Activated naive CD4-positive, alpha-beta T cell treated with anti-CD3 and anti-CD28 coated beads for 36 hours (primary cell): Measurements from ENCODE around the gene PYCARD. TPM values are rescaled to one million over a fixed set of nuclear protein-coding genes. Genes with fewer than 3 reads are reported as not detected.
"Not testable (repeated sequence)": the region's sequence is repeated elsewhere in the genome, so short reads cannot be mapped to it uniquely, and the experiment has no call there.

Experiments
- CTCF ChIA-PET: fragments of 350-600 bp; sonication (Branson Sonifier 250); formaldehyde crosslinking; loops from one replicate; lab custom pipeline; 2021; ENCODE audit warnings: antibody characterized with exemption; lab: Charles Lee
- DNase-seq: peaks from one replicate; pipeline ENCODE4 v3.0.0-alpha.2; 2020
- H3K27ac Mint-ChIP-seq: one replicate; pipeline ENCODE4 v1.8.0; 2021; ENCODE audit warnings: mild to moderate bottlenecking, mixed read lengths
- H3K27me3 Mint-ChIP-seq: one replicate; pipeline ENCODE4 v1.8.0; 2021; ENCODE audit warnings: low read depth, mixed read lengths
- H3K36me3 Mint-ChIP-seq: one replicate; pipeline ENCODE4 v1.8.0; 2021; ENCODE audit warnings: low read depth, mixed read lengths
- H3K4me1 Mint-ChIP-seq: one replicate; pipeline ENCODE4 v1.8.0; 2021; ENCODE audit warnings: low read depth, mixed read lengths
- H3K4me3 Mint-ChIP-seq: one replicate; pipeline ENCODE4 v1.8.0; 2021; ENCODE audit warnings: mild to moderate bottlenecking, moderate library complexity, mixed read lengths
- H3K9me3 Mint-ChIP-seq: one replicate; pipeline ENCODE4 v1.8.0; 2021; ENCODE audit warnings: mixed read lengths
- intact Hi-C: fragments of 100-400 bp; cut with micrococcal nuclease; formaldehyde crosslinking; loops from one replicate; pipeline ENCODE4 v1.15.1; 2023
- total RNA-seq, 2 experiments: library from RNA; stranded (reverse); gene quantifications; one replicate each; pipeline ENCODE4 v1.2.3, GENCODE V29; 2021

PYCARD gene
- total RNA-seq = 1 to 10 TPM; 2.4 to 2.5 TPM

DNA sequence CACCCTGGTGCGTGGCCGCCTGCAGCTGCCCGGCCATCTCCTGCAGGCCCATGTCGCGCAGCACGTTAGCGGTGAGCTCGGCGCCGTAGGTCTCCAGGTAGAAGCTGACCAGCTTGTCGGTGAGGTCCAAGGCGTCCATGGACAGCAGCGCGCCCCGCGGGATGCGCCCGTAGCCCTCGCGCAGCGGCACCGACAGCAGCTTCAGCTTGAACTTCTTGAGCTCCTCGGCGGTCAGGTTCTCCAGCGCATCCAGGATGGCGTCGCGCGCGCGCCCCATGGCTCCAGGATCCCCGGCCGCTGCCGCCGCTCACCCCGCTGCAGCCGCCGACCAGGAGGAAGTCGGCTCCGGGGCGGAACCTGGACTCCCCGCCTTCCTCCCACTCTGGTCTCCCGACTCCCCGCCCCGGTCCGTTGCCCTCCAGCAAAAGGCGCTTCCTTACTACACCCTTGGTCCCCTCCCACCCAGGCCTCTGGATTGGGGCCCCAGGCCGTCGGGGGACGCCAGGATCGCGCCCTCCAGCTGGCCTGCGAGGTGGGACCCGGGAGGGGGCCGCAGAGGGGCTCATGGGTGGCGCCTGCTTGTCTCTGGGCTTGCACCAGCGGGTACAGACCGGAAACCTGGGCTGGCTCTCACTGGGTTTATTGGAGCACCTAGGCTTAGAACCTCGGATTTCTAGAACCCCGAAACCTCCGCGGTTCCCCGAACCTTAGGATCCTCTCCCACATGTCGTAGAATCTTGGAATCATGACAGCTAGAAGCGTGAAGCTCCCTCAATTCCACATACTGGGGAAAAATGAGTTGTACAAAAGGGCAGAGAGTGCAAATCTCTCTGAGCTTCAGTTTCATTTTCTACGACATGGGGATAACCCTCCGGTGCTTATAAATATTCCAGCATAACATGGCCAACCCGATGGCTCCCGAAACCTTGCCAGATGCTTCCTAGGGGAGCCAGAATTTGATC is at the start of gene PYCARD:
Gene PYCARD, minus strand, starts transcription at position 347 of the 962 bp plus-strand sequence. Its CDS starts 70 bp downstream, at position 277.
- H3K9me3 Mint-ChIP-seq = no peaks in the 10 kb centered on the region
- intact Hi-C loops = loop anchor here (2.0 to 10.0 kb wide), 4 partner anchors 22 to 240 kb away; partner anchors contain the start of genes FUS, ITGAX and ZNF843
- peak within 1 kb of the TSS; percentile 71 for H3K4me3 Mint-ChIP-seq
- no peak within 1 kb of the TSS for H3K27ac Mint-ChIP-seq
- H3K27me3 Mint-ChIP-seq = no peaks in the 10 kb centered on the region
- peak; percentile 31 for DNase-seq
- peaks cover 8% of the 10 kb centered on the region for H3K36me3 Mint-ChIP-seq
- CTCF ChIA-PET = interaction anchor here (0.6 to 2.1 kb wide), 7 partner anchors 15 to 261 kb away, joined by 3 to 8 read pairs (median 4); no protein-coding TSS in a partner anchor
- H3K4me1 Mint-ChIP-seq = peaks cover 46% of the 10 kb centered on the region

DNA sequence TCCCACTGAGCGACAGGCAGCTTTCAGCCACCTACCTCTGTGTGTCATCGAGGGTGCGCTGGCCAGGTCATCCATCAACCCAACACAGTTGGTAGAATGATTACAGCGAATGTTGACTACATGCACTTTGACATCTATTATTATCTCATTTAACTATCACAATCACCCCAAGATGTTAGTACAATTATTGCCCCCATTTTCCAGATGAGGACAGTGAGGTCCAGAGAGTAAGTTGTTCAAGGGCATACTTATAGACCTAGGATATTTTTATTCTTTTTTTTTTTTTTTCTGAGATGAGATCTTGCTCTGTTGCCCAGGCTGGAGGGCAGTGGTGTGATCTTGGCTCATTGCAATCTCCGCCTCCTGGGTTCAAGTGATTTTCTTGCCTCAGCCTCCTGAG is 48.9 kb upstream of the PYCARD start:
- CTCF ChIA-PET = no interaction called here
- H3K27ac Mint-ChIP-seq = no peak overlapping the region

DNA sequence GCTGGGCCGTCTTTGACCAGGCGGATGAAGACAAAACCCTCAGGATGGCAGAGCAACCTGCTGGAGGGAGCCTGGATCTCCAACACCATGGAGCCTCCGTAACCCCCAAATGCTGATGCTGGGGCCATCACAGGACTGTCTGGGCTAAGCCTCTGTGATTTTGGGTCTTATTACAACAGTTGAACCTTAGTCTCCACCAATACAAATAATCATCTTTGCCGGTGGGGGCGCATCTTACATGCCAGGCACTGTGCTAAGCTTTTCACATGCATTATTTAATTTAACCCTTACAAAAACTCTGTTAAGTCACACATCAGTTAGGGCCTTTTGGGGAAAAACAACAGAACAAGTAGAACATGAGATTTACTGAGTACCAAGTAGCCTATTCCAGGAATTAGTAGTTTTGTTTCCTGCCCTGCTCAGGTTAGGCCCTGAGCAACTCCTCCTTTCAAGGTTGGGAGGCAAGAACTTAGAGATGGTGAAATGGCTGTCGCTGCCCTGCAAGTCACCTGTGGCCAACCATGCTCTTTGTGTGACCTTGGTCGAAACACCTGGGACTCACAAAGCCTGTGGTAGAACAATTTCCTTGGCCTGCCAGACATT is 48.3 kb upstream of the PYCARD start:
- Mint-ChIP-seq H3K4me3 (no peak overlapping the region), H3K27me3 (no peaks in the 10 kb centered on the region), H3K36me3 (no peaks in the 10 kb centered on the region), H3K27ac (no peak overlapping the region), H3K4me1 (peaks cover 26% of the 10 kb centered on the region), H3K9me3 (no peaks in the 10 kb centered on the region)
- CTCF ChIA-PET = no interaction called here
- intact Hi-C loops = no loop called here
- DNase-seq = no peak

More for the DNA sequence above, 48.9 kb upstream of the PYCARD start:
- intact Hi-C loops = no loop called here
- no peaks in the 10 kb centered on the region for H3K9me3 Mint-ChIP-seq
- DNase-seq = no peak
- no peak overlapping the region for H3K4me3 Mint-ChIP-seq
- no peaks in the 10 kb centered on the region for H3K36me3 Mint-ChIP-seq
- H3K27me3 Mint-ChIP-seq = no peaks in the 10 kb centered on the region
- peaks cover 26% of the 10 kb centered on the region for H3K4me1 Mint-ChIP-seq

DNA sequence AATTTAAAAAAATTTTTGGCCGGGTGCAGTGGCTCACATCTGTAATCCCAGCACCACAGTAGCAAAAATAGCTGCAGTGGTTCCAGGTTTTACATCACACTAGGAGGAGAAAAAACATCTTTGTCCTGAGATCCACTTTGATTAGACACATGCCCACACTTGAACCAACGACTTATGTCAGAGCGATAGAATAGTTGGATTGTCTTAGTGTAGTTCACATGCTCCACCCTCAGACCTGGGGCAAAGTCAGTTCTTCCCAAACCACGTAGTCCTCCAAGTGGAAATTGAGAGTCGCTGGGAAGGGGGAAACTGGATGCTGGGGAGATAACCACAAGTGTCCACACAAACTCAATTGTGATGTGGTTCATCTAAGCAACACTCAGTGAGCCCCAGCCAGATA is 45.8 kb upstream of the PYCARD start:
- Mint-ChIP-seq H3K27ac (no peak overlapping the region), H3K4me1 (peaks cover 18% of the 10 kb centered on the region), H3K4me3 (no peak overlapping the region), H3K36me3 (no peaks in the 10 kb centered on the region), H3K27me3 (no peaks in the 10 kb centered on the region), H3K9me3 (no peaks in the 10 kb centered on the region)
- CTCF ChIA-PET = interaction anchor here (1.2 kb wide), 1 partner anchor 10 kb away, joined by 3 read pairs; no protein-coding TSS in a partner anchor
- no peak for DNase-seq
- intact Hi-C loops = loop anchor here (2.0 kb wide), 1 partner anchor 16 kb away; no protein-coding TSS in a partner anchor

DNA sequence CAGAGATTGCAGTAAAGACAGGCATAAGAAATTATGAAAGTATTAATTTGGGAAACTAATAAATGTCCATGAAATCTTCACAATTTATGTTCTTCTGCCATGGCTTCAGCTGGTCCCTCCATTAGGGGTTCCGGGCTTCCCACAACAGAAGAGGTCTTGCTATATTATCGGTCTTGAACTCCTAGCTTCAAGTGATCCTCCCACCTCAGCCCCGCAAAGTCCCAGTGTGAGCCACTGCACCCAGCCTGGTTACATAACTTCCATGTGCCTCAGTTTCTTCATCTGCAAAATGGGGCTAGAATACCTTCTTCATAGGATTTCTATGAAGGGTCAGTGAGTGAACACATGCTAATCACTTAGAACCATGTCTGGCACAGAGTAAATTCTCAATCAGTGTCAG is 43.7 kb upstream of the PYCARD start:
- no peak overlapping the region for H3K4me3 Mint-ChIP-seq
- no peak overlapping the region for H3K27ac Mint-ChIP-seq
- no peaks in the 10 kb centered on the region for H3K27me3 Mint-ChIP-seq
- DNase-seq = no peak
- H3K4me1 Mint-ChIP-seq = peaks cover 11% of the 10 kb centered on the region
- CTCF ChIA-PET = interaction anchor here (1.1 kb wide), 1 partner anchor 137 kb away, joined by 3 read pairs; no protein-coding TSS in a partner anchor
- no peaks in the 10 kb centered on the region for H3K36me3 Mint-ChIP-seq
- intact Hi-C loops = no loop called here
- H3K9me3 Mint-ChIP-seq = no peaks in the 10 kb centered on the region

DNA sequence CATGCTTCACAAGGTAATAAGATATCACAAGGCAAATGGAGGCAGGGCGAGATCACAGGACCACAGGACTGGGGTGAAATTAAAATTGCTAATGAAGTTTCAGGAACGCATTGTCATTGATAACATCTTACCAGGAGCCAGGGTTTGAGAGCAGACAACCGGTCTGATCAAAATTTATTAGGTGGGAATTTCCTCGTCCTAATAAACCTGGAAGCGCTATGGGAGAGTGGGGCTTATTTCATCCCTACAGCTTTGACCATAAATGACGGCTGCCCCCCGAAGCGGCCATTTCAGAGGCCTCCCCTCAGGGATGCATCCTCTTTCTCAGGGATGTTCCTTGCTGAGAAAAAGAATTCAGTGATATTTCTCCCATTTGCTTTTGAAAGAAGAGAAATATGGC is 43.0 kb upstream of the PYCARD start:
- CTCF ChIA-PET, H3K9me3 Mint-ChIP-seq, H3K4me3 Mint-ChIP-seq, H3K36me3 Mint-ChIP-seq, H3K27ac Mint-ChIP-seq, H3K27me3 Mint-ChIP-seq, H3K4me1 Mint-ChIP-seq, intact Hi-C loops, DNase-seq: not testable (repeated sequence)

DNA sequence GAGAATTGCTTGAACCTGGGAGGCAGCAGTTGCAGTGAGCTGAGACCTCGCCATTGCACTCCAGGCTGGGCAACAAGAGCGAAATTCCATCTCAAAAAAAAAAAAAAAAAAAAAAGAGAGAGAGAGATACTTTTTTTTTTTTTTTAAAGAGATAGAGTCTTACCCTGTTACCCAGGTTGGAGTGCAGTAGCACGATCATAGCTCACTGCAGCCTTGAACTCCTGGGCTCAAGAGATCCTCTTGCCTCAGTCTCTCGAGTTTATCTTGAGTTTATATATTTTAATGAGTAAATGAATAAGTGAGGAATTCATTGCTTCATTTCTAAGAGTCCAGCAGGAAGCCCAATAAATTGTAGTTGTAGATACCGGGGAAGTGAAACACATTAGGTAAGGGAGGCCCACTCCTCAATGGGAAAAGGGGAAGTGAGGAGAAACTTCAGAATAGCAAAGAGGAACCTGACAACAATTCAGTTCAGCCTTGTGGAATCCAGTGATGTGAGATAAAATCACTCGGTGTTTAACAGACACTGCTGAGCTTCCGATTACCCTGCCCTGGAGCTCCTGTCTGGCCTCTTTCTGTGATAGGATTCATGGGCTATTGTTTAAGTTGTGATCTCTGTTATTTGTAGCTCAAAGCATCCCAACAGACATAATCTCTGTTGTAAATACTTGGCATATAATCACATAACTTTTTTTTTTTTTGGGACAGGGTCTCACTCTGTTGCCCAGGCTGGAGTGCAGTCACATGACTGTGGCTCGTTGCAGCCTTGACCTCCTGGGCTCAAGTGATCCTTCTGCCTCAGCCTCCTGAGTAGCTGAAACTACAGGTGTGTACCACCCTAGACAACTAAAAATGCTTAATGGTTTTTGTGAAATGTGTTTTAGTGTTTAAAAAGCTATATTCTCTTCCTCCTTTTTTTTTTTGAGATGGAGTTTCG is 41.4 kb upstream of the PYCARD start:
- no peak for DNase-seq
- Mint-ChIP-seq H3K27me3 (no peaks in the 10 kb centered on the region), H3K4me3 (no peak overlapping the region), H3K9me3 (no peaks in the 10 kb centered on the region), H3K4me1 (no peaks in the 10 kb centered on the region), H3K27ac (no peak overlapping the region), H3K36me3 (no peaks in the 10 kb centered on the region)
- intact Hi-C loops = no loop called here
- CTCF ChIA-PET = interaction anchor here (0.7 to 1.4 kb wide), 2 partner anchors 139 to 185 kb away, joined by 4 to 6 read pairs; no protein-coding TSS in a partner anchor

DNA sequence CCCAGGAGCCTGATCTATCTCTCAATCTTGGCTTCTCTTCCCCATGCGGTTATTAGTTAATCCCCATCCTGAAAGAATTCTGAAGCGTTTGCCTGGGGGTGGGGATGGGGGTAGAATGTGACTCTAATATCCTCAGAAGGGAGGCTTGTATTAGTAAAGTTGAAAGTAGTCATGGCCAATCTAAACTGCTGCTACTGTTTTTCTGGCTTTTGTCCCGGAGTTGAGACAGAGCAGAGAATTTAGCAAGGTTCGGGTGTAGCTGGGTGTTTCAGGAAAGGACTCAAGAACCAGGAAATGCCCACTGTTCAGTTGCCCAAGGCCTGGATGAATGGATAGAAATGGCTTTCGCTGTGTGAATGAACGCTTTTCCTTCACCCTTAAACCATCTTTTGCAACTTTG is 39.6 kb upstream of the PYCARD start:
- CTCF ChIA-PET = no interaction called here

DNA sequence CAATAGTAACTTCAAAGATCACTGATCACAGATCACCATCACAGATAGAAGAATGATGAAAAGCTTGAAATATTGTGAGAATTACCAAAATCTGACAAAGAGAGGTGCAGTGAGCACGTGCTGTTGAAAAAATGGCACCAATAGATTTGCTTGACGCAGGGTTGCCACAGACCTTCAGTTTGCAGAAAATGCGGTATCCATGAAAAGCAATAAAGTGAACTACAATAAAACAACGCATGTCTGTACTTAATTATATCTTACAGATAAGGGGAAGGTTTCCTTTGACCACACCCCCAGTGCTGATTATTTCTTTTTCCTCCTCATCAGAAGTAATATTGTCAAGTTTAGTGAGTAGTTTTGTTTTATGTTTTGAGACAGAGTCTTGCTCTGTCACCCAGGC is 35.5 kb upstream of the PYCARD start:
- H3K27ac Mint-ChIP-seq = no peak overlapping the region

More for the DNA sequence above, 39.6 kb upstream of the PYCARD start:
- Mint-ChIP-seq H3K9me3 (no peaks in the 10 kb centered on the region), H3K4me1 (no peaks in the 10 kb centered on the region), H3K27ac (no peak overlapping the region), H3K27me3 (no peaks in the 10 kb centered on the region), H3K36me3 (no peaks in the 10 kb centered on the region), H3K4me3 (no peak overlapping the region)
- DNase-seq = no peak
- intact Hi-C loops = no loop called here

DNA sequence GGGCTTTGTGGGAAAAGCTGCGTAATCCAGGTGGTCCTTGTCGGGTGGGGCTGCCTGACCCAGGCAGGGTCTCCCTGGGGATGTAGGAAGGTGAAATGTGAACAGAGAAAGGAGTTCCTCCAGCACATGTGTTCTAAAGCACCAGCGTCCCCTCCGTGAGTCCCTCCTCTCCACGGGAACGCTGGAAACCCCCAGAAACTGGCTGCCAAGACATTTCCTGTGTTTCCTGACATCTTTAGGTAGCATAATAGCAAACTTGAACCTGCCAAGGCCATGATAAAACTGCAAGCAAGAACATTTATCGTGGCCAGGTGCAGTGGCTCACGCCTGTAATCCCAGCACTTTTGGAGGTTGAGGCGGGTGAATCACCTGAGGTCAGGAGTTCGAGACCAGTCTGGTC is 26.9 kb upstream of the PYCARD start:
- Mint-ChIP-seq H3K36me3 (no peaks in the 10 kb centered on the region), H3K27ac (no peak overlapping the region), H3K4me3 (no peak overlapping the region), H3K4me1 (no peaks in the 10 kb centered on the region), H3K27me3 (no peaks in the 10 kb centered on the region), H3K9me3 (no peaks in the 10 kb centered on the region)
- intact Hi-C loops = no loop called here
- DNase-seq = no peak
- CTCF ChIA-PET = no interaction called here

More for the DNA sequence above, 35.5 kb upstream of the PYCARD start:
- Mint-ChIP-seq H3K4me3 (no peak overlapping the region), H3K27me3 (no peaks in the 10 kb centered on the region), H3K36me3 (no peaks in the 10 kb centered on the region), H3K9me3 (no peaks in the 10 kb centered on the region), H3K4me1 (no peaks in the 10 kb centered on the region)
- CTCF ChIA-PET = no interaction called here
- no peak for DNase-seq
- intact Hi-C loops = no loop called here

DNA sequence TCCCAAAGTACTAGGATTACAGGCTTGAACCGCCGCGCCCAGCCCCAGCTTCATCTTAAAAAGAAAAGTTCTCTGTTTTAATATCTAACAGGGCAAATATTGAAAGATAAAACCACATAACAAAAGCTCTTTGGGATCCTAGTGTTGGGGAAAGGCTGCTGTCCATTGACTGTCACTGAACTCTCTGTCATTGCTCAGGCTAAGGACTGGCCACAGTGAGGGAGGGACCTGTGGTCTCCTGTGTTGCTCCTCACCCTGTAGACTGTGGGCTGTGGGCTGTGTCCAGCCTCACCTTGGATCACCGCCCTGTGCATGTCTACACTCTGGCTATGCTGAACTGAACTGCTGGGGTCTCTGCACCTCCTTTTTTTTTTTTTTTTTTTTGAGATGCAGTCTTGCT is 25.6 kb upstream of the PYCARD start:
- no peak for DNase-seq
- no peak overlapping the region for H3K4me3 Mint-ChIP-seq
- H3K4me1 Mint-ChIP-seq = no peaks in the 10 kb centered on the region
- no peaks in the 10 kb centered on the region for H3K27me3 Mint-ChIP-seq
- H3K9me3 Mint-ChIP-seq = no peaks in the 10 kb centered on the region
- intact Hi-C loops = no loop called here
- no peak overlapping the region for H3K27ac Mint-ChIP-seq
- CTCF ChIA-PET = interaction anchor here (0.7 kb wide), 1 partner anchor 33 kb away, joined by 3 read pairs; no protein-coding TSS in a partner anchor
- H3K36me3 Mint-ChIP-seq = no peaks in the 10 kb centered on the region
